ENCODE data around the gene KCTD20.

GRCh38 chr6:36443471-36444428 lies 950 bp downstream of the KCTD20 start:
- no peak for TF ChIP-seq POLR2A (IDR thresholded peaks at IDR 0.05)
- TF ChIP-seq CTCF (IDR thresholded peaks at IDR 0.05): no peak
- TF ChIP-seq EP300 (IDR thresholded peaks at IDR 0.05): no peak
